ENCODE data around the gene POLE.

POLE gene

GRCh38 chr12:132726386-132726785, 39.2 kb upstream of the POLE start:
- Histone ChIP-seq H3K36me3 (ENCODE audit: control insufficient read depth, insufficient read depth, low read length) (peaks cover 13% of the 10 kb centered on the region), H3K27me3 (ENCODE audit: control insufficient read depth, insufficient read depth, low read length) (no peaks in the 10 kb centered on the region), H3K4me3 (ENCODE audit: low read length) (no peak overlapping the region), H3K4me1 (ENCODE audit: control insufficient read depth, insufficient read depth, low read length) (no peaks in the 10 kb centered on the region), H3K9ac (ENCODE audit: low read length) (no peak overlapping the region), H3K9me3 (ENCODE audit: control insufficient read depth, low read length) (no peaks in the 10 kb centered on the region)

GRCh38 chr12:132724506-132725241, 37.5 kb upstream of the POLE start:
- H3K9me3 ChIP-seq (ENCODE audit: control insufficient read depth, low read length), result no peaks in the 10 kb centered on the region
- peaks cover 13% of the 10 kb centered on the region for H3K36me3 ChIP-seq (ENCODE audit: control insufficient read depth, insufficient read depth, low read length)
- H3K27me3 ChIP-seq (ENCODE audit: control insufficient read depth, insufficient read depth, low read length), result no peaks in the 10 kb centered on the region
- H3K9ac ChIP-seq (ENCODE audit: low read length), result no peak overlapping the region
- no peak overlapping the region for H3K4me3 ChIP-seq (ENCODE audit: low read length)
- H3K4me1 ChIP-seq (ENCODE audit: control insufficient read depth, insufficient read depth, low read length), result no peaks in the 10 kb centered on the region

DNA sequence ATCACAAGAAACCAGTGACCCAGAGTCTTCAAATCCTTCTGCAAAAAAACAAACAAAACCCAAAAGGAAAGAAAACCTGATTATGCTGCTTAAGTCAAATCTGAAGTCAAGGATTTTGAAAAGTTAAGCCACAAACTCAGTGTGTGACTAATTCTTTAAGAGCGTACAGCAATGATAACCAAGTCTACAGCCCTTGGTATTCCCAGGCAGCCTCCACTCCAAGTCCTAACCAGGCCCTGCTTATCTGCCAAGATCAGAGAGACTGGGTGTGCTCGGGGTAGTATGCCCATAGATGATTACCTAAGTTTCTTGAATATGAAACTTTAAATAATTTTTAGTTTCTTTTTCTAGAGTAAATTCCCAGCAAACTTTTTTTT, 36.6 kb upstream of the POLE start:
- Histone ChIP-seq H3K36me3 (ENCODE audit: control insufficient read depth, insufficient read depth, low read length) (peaks cover 13% of the 10 kb centered on the region), H3K9ac (ENCODE audit: low read length) (no peak overlapping the region), H3K4me3 (ENCODE audit: low read length) (no peak overlapping the region), H3K4me1 (ENCODE audit: control insufficient read depth, insufficient read depth, low read length) (no peaks in the 10 kb centered on the region), H3K27me3 (ENCODE audit: control insufficient read depth, insufficient read depth, low read length) (no peaks in the 10 kb centered on the region), H3K9me3 (ENCODE audit: control insufficient read depth, low read length) (no peaks in the 10 kb centered on the region)

- peaks cover 13% of the 10 kb centered on the region for H3K36me3 ChIP-seq (ENCODE audit: control insufficient read depth, insufficient read depth, low read length)
- H3K27me3 ChIP-seq (ENCODE audit: control insufficient read depth, insufficient read depth, low read length), result no peaks in the 10 kb centered on the region
- no peaks in the 10 kb centered on the region for H3K4me1 ChIP-seq (ENCODE audit: control insufficient read depth, insufficient read depth, low read length)
- H3K4me3 ChIP-seq (ENCODE audit: low read length), result no peak overlapping the region
- no peak overlapping the region for H3K9ac ChIP-seq (ENCODE audit: low read length)
- no peaks in the 10 kb centered on the region for H3K9me3 ChIP-seq (ENCODE audit: control insufficient read depth, low read length)
Observed at GRCh38 chr12:132723015-132723763, 36.0 kb upstream of the POLE start.

GRCh38 chr12:132720606-132721345, 33.6 kb upstream of the POLE start:
- peaks cover 13% of the 10 kb centered on the region for H3K36me3 ChIP-seq (ENCODE audit: control insufficient read depth, insufficient read depth, low read length)
- H3K4me3 ChIP-seq (ENCODE audit: low read length), result no peak overlapping the region
- H3K9me3 ChIP-seq (ENCODE audit: control insufficient read depth, low read length), result no peaks in the 10 kb centered on the region
- no peaks in the 10 kb centered on the region for H3K27me3 ChIP-seq (ENCODE audit: control insufficient read depth, insufficient read depth, low read length)
- H3K4me1 ChIP-seq (ENCODE audit: control insufficient read depth, insufficient read depth, low read length), result no peaks in the 10 kb centered on the region
- no peak overlapping the region for H3K9ac ChIP-seq (ENCODE audit: low read length)

DNA sequence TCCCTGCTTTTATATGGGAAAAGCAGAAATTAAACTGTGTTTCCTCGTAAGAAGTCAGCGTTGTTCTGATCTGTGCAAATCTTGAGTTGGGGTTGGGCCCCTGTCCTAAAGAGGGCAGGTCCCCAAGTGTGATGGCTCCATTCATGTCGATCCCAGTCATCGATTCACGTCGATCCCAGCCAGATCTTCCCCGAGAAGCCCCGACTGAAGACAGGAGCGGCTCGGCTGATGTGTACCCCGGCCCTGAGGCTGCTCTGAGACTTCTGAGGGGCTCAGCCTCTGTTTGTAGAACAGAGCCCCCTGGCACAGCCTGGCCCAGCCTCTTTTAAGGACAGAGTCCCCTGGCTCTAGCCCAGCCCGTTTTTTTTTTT, 32.8 kb upstream of the POLE start:
- peaks cover 13% of the 10 kb centered on the region for H3K36me3 ChIP-seq (ENCODE audit: control insufficient read depth, insufficient read depth, low read length)
- H3K4me3 ChIP-seq (ENCODE audit: low read length), result no peak overlapping the region
- no peak overlapping the region for H3K9ac ChIP-seq (ENCODE audit: low read length)
- no peaks in the 10 kb centered on the region for H3K4me1 ChIP-seq (ENCODE audit: control insufficient read depth, insufficient read depth, low read length)
- no peaks in the 10 kb centered on the region for H3K27me3 ChIP-seq (ENCODE audit: control insufficient read depth, insufficient read depth, low read length)
- H3K9me3 ChIP-seq (ENCODE audit: control insufficient read depth, low read length), result no peaks in the 10 kb centered on the region

- Histone ChIP-seq H3K4me1 (ENCODE audit: control insufficient read depth, insufficient read depth, low read length) (no peaks in the 10 kb centered on the region), H3K9ac (ENCODE audit: low read length) (no peak overlapping the region), H3K9me3 (ENCODE audit: control insufficient read depth, low read length) (no peaks in the 10 kb centered on the region), H3K4me3 (ENCODE audit: low read length) (no peak overlapping the region), H3K36me3 (ENCODE audit: control insufficient read depth, insufficient read depth, low read length) (peaks cover 12% of the 10 kb centered on the region), H3K27me3 (ENCODE audit: control insufficient read depth, insufficient read depth, low read length) (no peaks in the 10 kb centered on the region)
Observed at GRCh38 chr12:132719141-132719953, 32.2 kb upstream of the POLE start.

GRCh38 chr12:132718644-132719043, 31.5 kb upstream of the POLE start:
- Histone ChIP-seq H3K36me3 (ENCODE audit: control insufficient read depth, insufficient read depth, low read length) (peaks cover 7% of the 10 kb centered on the region), H3K4me3 (ENCODE audit: low read length) (no peak overlapping the region)

DNA sequence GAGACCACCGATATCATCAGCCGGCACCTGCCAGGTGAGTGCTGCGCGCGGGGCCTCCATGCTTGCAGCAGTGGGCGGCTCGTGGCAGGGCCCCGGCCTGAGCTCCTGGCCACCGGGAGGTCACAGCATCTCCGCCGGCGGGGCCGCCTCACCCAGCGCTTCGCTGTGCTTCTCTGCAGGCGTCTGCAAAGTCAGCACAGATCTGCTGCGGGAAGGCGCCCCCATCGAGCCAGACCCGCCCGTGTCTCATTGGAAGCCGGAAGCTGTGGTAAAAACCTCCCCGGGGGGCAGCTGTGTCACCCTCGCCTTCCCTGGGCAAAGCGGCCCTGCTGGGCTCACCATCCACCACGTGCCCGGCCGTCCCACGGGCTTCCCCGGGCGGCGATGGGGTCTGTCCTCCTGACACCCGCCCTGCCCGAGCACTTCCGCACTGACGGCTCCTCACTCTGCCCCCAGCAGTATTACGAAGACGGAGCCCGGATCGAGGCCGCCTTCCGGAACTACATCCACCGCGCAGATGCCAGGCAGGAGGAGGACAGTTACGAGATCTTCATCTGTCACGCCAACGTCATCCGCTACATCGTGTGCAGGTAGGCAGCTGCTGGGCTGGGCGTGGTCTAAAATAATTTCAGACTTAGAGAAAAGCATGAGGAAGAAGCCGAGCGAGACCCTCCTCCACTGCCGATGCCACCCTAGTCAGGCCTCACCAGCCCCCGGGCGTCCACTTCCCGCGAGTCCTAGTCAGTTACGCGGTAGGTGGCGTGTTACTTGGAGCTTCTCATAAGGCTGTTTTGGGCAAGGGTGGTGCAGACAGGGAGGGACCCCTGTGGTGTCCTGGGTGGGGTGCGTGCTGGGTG, 30.6 kb upstream of the POLE start:
- H3K27me3 ChIP-seq (ENCODE audit: control insufficient read depth, insufficient read depth, low read length), result no peaks in the 10 kb centered on the region
- no peaks in the 10 kb centered on the region for H3K4me1 ChIP-seq (ENCODE audit: control insufficient read depth, insufficient read depth, low read length)
- no peak overlapping the region for H3K4me3 ChIP-seq (ENCODE audit: low read length)
- no peak overlapping the region for H3K9ac ChIP-seq (ENCODE audit: low read length)
- no peaks in the 10 kb centered on the region for H3K9me3 ChIP-seq (ENCODE audit: control insufficient read depth, low read length)
- no peaks in the 10 kb centered on the region for H3K36me3 ChIP-seq (ENCODE audit: control insufficient read depth, insufficient read depth, low read length)

More at GRCh38 chr12:132718644-132719043, 31.5 kb upstream of the POLE start:
- Histone ChIP-seq H3K9me3 (ENCODE audit: control insufficient read depth, low read length) (no peaks in the 10 kb centered on the region), H3K4me1 (ENCODE audit: control insufficient read depth, insufficient read depth, low read length) (no peaks in the 10 kb centered on the region), H3K9ac (ENCODE audit: low read length) (no peak overlapping the region), H3K27me3 (ENCODE audit: control insufficient read depth, insufficient read depth, low read length) (no peaks in the 10 kb centered on the region)

DNA sequence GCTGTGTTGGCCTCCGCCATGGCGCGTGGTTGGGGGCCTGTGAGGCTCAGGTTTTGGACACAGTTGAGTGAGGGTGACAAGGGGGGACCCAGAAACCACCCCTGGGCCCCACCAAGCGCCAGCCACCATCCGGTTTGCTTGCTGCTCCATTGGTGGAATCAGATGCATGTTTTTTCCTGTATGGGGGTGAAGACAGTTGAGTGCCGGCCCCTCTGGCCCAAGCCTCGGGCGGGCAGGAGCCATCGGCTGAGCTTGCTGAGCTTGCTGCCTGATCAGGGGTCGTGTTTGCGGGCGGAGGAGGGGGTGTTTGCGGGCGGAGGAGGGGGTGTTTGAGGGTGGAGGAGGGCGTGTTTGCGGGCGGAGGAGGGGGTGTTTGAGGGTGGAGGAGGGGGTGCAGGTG, 29.9 kb upstream of the POLE start:
- H3K9me3 ChIP-seq (ENCODE audit: control insufficient read depth, low read length), result no peaks in the 10 kb centered on the region
- no peaks in the 10 kb centered on the region for H3K36me3 ChIP-seq (ENCODE audit: control insufficient read depth, insufficient read depth, low read length)
- H3K4me1 ChIP-seq (ENCODE audit: control insufficient read depth, insufficient read depth, low read length), result no peaks in the 10 kb centered on the region
- H3K4me3 ChIP-seq (ENCODE audit: low read length), result no peak overlapping the region
- no peak overlapping the region for H3K9ac ChIP-seq (ENCODE audit: low read length)
- H3K27me3 ChIP-seq (ENCODE audit: control insufficient read depth, insufficient read depth, low read length), result no peaks in the 10 kb centered on the region

DNA sequence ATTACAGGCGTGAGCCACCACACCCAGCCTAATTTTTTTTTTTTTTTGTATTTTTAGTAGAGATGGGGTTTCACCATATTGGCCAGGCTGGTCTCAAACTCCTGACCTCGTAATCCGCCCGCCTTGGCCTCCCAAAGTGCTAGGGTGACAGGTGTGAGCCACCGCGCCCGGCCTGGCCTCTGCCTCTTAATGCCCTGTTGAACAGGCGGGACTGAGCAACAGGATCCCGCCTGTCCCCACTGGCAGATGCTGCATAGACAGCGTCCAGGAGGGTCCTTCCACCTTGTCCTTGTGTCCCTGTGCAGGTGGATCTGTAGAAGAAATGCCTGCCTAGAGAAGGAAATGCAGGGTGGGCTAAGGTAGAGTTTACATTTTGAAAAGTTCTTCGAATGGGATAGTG, 29.2 kb upstream of the POLE start:
- H3K4me3 ChIP-seq (ENCODE audit: low read length), result no peak overlapping the region
- no peak overlapping the region for H3K9ac ChIP-seq (ENCODE audit: low read length)
- H3K27me3 ChIP-seq (ENCODE audit: control insufficient read depth, insufficient read depth, low read length), result no peaks in the 10 kb centered on the region
- H3K36me3 ChIP-seq (ENCODE audit: control insufficient read depth, insufficient read depth, low read length), result no peaks in the 10 kb centered on the region
- H3K9me3 ChIP-seq (ENCODE audit: control insufficient read depth, low read length), result no peaks in the 10 kb centered on the region
- H3K4me1 ChIP-seq (ENCODE audit: control insufficient read depth, insufficient read depth, low read length), result peaks cover 4% of the 10 kb centered on the region
